Measurements from ENCODE around the gene DLEC1.
"Not testable (repeated sequence)": the region's sequence is repeated elsewhere in the genome, so short reads cannot be mapped to it uniquely, and the experiment has no call there.

The DLEC1 gene

GRCh38 chr3:38085311-38085942 lies 46.4 kb downstream of the DLEC1 start:
- DNase-seq: no peak

GRCh38 chr3:38085943-38086324 lies 46.9 kb downstream of the DLEC1 start:
- DNase-seq: no peak

GRCh38 chr3:38086496-38086895 lies 47.5 kb downstream of the DLEC1 start:
- no peak for DNase-seq

DNA sequence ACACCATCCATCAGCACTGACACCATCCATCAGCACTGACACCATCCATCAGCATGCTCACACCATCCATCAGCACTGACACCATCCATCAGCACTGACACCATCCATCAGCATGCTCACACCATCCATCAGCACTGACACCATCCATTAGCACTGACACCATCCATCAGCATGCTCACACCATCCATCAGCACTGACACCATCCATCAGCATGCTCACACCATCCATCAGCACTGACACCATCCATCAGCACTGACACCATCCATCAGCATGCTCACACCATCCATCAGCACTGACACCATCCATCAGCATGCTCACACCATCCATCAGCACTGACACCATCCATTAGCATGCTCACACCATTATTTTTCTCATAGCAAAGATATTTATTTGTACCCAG lies 48.3 kb downstream of the DLEC1 start:
- not testable (repeated sequence) for DNase-seq

GRCh38 chr3:38088126-38089078 lies 49.4 kb downstream of the DLEC1 start:
- DNase-seq: no peak

- no peak for DNase-seq
These were observed 50.2 kb downstream of the DLEC1 start for GRCh38 chr3:38089163-38089562.

DNA sequence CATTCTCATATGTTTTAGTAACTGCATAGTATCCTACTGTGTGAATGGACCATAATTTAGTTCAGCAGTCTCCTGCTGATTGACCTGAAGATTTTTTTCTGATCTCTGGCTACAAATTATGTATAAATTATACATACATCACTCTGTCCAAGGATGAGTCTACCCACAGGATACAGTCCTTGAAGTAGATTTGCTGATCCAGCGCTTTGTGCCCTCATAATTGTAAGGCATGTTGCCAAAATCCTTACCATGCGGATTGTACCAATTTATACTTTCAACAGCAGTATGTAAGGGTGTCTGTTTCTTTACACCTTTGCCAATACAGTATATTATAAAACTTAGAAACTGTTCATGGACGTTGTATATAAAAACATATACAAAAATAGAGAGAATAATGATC lies 51.4 kb downstream of the DLEC1 start:
- DNase-seq: no peak

DNA sequence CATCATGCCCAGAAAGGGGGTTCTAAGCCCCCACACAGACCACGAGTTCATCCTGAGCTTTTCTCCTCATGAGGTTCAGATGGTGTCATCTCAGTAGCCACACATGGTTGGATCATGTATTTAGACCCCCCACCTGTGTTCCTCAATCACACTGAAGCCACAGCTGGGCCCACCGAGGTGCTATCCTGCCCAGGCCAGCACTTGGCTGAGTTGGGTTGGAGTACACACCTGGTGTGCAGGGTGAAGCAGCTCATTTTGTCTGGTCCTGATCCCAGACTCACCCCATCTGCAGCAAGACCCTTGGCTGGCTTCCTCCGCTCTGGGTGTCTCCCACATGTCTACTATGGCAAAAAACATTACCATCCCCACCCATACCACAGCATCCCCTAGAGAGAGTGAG lies 56.0 kb downstream of the DLEC1 start:
- DNase-seq: no peak

GRCh38 chr3:38095669-38096483 lies 56.9 kb downstream of the DLEC1 start:
- no peak for DNase-seq

GRCh38 chr3:38097446-38098375 lies 58.7 kb downstream of the DLEC1 start:
- no peak for DNase-seq

DNA sequence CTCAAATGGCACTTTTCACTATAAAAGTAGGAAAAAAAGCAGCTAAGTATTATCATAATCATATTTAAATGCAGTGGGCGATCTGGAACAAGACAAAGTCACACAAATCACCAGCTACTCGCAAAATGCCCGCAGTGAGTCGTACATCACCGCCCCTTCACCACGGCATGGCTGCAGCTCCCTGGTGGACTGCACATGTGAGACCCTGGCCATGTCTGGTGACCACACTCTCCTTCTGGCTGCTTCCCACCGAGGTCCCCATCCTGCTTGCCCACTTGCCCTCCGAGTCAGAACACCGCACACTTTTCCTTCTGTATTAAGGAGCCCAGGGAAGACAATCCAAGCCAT lies 59.3 kb downstream of the DLEC1 start:
- DNase-seq: no peak

- no peak for DNase-seq
These were observed 60.5 kb downstream of the DLEC1 start for GRCh38 chr3:38099518-38099917.

DNA sequence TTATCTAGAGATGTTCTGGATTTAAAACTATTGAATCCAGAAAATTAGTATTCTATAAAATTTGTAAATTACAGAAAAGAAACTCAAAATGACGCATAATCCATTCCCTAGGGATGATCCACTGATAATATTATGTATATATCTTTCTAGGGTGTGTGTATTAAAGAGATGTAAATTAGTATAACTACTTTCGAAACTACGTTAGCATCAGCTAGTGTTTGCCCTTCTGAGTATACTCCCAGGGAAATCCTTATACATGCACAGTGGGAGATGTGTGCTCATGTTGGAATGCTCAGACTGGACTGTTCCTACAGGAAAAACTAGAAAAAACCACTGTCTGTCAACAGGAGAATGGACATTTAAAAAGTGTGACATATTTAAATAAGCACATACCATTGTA lies 61.5 kb downstream of the DLEC1 start:
- no peak for DNase-seq

DNA sequence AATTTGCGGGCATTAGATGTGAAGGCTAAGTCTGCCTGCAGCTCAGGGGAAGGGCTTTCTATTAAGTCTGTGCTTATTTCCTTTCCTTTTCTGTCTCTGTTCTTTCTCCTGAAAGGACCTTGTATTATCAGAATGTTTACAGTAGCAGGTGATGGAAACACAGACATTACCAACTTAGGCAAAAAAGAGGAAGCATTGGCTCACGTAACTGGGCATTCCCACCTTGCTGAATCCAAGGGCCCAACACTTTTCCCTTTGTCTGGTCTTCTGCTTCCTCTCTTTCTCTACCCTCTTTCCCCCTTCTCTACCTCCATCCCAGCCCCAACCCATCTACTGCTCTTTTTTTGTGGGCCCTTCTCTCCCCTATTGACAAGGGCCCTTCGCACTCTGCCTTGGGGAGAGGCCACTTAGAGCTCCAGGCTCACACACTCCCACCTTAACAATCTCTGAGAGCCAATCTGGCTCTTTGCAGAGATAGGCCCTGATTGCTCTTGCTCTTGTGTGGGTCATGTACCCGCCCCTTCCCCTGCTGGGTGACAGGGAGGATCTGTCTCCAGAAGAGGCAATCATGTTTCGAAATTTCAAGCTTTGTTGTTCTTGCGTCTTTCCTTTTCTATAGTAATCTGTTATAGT lies 62.9 kb downstream of the DLEC1 start:
- DNase-seq: no peak

DNA sequence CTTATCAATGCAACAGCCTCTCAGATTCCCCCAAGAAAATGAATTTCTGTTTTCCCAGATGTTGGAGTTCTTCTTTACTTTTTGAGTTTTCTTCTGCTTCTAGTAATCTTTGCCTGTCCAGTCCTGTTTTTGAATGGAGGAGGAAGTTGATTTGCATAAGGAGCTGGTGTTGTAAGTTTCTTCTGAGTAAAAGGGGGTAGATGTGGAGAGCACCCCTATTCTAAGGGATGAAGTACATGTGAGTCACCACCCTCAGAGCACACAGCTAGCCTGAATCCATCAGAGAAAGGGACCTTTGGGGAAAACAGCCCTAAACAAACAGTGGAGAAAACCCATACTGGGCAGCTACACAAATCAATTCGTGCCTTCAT lies 63.4 kb downstream of the DLEC1 start:
- no peak for DNase-seq

DNA sequence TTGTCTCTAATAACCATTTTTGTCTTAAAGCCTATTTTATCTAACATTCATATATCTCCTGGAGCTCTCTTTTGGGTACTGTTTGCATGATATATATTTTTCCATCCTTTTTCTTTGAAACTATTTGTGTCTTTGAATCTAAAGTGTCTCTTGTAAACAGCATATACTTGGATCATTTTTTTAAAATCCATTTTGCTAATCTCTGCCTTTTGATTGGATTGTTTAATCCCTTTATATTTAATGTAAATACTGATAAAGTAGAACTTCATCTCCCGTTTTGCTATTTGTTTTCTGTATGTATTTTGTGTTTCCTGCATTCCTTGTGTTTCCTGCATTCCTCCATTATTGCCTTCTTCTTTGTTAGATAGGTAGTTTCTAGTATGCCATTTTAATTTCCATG lies 66.5 kb downstream of the DLEC1 start:
- DNase-seq: no peak

DNA sequence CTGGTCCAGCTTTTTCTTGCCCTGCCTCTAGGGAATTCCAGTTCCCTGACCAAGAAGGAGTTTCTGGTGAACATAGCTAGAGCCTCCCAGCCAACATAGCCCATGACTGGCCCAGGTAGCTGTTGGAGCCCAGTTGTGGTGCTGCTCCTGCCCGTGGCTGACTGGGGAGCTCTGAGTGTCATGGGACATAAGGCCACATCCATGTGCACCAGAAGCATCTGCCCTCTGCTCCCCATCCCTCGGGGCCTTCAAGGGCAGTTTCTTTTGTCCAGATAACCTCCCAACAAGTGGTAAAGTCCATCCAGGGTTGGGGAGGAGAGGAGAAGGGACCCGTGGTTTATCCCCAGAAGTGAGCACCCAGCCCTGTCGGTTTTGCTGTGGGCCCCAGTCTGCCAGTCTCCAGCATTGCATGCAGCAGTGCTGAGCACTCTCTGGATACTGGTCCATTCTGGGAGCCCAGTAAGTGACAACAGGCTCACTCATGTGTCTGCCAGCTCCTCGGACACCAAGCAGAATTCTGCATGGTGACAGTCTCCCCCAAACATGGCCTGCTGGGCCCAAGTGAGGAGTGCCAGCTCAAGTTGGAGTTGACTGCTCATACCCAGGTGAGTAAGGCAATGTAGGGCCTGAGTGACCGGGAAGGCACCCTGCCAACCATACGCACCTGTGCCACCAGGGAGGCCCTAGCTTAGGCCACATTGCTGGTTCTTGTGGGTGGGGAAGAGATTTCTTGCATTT lies 69.1 kb downstream of the DLEC1 start:
- DNase-seq: no peak

- peak in 1 of 2 experiments; percentile 12 for DNase-seq
These were observed 69.9 kb downstream of the DLEC1 start for GRCh38 chr3:38108649-38109579.

GRCh38 chr3:38109580-38110313 lies 70.7 kb downstream of the DLEC1 start:
- DNase-seq: no peak
